Measurements from ENCODE around the gene SNAPC2.
A peak's percentile ranks its signal among the peaks of the same experiment; 100 is the strongest.

The SNAPC2 gene

GRCh38 chr19:7970716-7971448 is 50.7 kb downstream of the SNAPC2 start:
- H3K27ac ChIP-seq, result peak overlapping the region; percentile 56
- DNase-seq (ENCODE audit: low spot score), result peak; percentile 44
- peak; percentile 78 for TF ChIP-seq CTCF (conservative IDR thresholded peaks at IDR 0.05; ENCODE audit: low read depth)
- POLR2A ChIA-PET (ENCODE audit: low non-redundant PET), result no interaction called here
- CTCF ChIA-PET, result interaction anchor here (0.6 to 1.8 kb wide), 5 partner anchors 10 to 283 kb away, joined by 3 to 15 read pairs (median 6); no protein-coding TSS in a partner anchor

DNA sequence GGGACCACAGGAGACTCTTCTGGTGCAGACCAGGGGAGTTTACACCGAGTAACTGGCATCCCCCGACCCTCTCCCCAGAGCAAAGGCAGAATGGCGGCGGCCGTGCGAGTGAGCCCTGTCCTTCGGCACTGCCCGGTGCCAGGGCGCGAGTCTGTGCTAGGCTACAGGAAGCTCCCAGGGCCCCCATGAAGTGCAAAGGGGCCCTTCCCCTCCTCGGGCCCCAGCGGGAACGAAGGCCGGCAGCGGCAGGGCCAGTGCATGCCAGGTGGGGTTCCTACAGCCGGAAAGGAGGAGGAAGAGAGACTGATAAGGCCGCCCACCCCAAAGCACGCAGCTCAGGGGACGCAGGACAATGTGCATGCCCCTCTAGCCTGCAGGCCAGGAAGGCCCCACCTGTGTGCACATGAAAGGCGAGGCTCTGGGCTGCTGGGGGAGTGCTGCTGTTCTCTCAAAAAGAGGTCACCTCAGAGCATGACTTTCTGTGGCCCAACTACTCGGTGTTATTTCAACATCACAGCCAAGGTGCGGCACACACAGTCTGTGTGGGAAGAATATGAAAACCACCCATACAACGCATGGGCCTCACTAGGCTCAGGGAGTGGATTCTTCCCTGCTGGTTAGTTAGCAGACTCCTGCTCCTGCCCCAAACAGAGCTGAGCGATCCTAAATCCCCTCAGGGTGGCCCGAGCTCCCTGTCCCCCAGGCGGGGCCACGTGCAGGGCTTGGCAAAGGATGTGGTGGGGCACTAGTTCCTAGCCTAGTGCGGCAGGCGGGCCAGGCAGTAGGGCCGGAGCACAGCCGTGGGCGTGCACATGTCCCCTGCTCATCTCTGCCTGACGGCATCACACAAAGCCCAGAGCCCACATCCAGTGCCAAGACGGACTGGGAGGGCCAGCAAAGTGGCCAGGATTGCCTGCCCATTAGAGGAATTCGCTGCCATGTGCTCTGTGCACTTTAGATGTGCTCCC is 51.7 kb downstream of the SNAPC2 start:
- no peak for TF ChIP-seq CTCF (conservative IDR thresholded peaks at IDR 0.05; ENCODE audit: low read depth)
- CTCF ChIA-PET, result interaction anchor here (1.2 to 1.8 kb wide), 3 partner anchors 11 to 30 kb away, joined by 6 to 15 read pairs (median 9); no protein-coding TSS in a partner anchor
- no peak for DNase-seq (ENCODE audit: low spot score)
- peak overlapping the region; percentile 56 for H3K27ac ChIP-seq
- POLR2A ChIA-PET (ENCODE audit: low non-redundant PET), result no interaction called here

All from RWPE1 (cell line).